ENCODE results near the gene FRS2. TPM values are rescaled to one million over a fixed set of nuclear protein-coding genes. Genes with fewer than 3 reads are reported as not detected.

The FRS2 gene
- total RNA-seq, 1 donor from 2014 or later = 58.0 TPM

DNA sequence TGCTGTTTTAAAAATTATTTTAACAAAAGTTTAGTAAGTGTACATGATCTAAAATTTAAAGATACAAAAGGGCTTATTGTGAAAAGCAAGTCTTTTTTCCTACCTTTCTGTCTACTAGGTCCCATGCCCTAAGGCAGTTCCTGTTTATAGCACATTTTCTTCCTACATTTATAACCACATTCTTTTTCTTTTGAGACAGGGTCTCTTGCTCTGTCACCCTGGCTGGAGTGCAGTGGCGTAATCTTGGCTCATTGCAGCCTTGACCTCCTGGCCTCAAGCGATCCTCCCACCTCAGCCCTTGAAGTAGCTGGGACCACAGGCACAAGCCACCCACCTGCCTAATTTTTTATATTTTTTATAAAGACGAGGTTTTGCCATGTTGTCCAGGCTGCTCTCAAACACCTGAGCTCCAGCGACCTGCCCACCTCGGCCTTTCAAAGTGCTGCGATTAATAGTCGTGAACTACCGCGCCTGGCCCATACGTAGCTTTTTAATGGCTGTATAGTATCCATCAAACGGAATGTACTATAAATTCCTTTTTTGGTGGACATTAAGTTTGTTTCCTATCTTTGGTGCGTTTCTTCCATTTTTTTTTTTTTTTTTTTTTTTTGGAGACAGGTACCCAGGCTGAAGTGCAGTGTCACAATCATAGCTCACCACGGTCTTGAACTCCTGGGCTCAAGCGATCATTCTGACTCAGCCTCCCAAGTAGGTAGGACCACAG lies 20.9 kb downstream of the FRS2 start:
- DNase-seq (ENCODE audit: low spot score) = no peak
- no peak for ATAC-seq
- intact Hi-C loops (cut with DNase I) = no loop called here

DNA sequence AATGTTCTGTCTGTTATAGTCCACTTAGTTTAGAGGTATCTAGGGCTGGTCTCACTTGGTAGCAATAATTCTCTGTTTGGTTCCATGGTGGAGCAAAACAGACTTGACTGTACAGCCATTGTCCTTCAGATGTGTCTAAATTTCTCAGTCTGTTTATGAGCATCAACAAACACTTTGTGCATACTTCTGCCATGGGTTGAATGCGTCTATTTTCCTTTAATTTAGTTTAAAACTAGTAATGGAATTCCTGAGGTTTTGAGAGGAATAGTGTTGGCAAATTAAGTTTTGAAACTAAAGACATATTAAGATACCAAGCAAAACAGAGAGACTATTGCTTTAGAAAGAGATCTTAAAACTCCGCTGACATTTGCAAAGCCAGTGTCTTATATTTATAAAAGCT lies 22.6 kb downstream of the FRS2 start:
- DNase-seq (ENCODE audit: low spot score) (no peak), ATAC-seq (no peak)
- intact Hi-C loops (cut with DNase I) = no loop called here

DNA sequence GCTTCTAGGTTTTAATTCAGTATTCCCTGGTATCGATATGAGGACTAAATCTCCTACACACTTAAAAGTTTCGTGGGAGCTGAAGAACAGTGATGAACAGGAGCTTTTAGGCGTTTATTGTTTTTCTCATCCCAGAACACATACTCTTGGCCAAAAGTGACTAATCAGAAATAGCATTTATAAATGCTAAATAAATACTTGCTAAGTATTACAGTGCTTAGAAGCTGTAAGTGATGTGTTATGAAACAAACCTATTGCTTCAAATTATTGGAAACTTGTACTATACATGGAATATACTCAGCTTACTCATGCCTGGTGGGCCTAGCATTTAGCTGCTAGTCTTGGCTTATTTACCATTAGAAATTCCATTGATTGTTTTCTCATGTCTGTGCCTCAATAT lies 24.9 kb downstream of the FRS2 start:
- intact Hi-C loops (cut with DNase I) = loop anchor here (5.0 kb wide), 1 partner anchor 508 kb away; no protein-coding TSS in a partner anchor
- no peak for ATAC-seq
- no peak for DNase-seq (ENCODE audit: low spot score)

DNA sequence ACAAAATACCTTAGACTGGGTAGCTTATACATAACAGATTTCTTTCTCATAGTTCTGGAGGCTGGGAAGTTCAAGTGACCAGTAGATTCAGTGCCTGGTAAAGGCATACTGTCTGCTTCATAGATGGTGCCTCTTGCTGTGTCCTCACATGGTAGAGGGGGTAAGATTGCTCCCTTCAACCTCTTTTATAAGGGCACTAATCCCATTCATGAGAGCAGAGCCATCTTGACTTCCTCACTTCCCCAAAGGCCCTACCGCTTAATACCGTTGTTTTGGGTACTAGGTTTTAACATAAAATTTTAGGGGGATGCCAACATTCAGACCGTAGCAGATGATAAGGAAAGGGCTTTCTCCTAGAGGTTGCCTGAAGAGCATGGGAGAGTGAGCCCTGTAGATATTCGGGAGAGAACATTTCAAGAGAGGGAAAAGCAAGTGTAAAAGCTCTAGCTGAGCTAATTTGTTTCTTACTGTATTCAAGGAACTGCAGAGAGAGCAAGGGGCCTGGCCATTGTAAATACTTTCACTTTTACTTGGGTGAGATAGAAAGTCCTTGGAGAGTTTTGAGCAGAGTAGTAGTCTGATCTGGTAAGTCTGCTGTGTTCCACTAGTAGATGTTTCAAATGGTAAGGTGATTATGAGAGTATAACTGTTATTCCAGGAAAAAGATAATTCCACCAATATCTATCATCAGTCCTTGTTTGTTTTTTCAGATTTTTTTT lies 27.3 kb downstream of the FRS2 start:
- peak; percentile 76 for ATAC-seq
- DNase-seq (ENCODE audit: low spot score) = no peak
- intact Hi-C loops (cut with DNase I) = loop anchor here (5.0 kb wide), 1 partner anchor 510 kb away; no protein-coding TSS in a partner anchor

DNA sequence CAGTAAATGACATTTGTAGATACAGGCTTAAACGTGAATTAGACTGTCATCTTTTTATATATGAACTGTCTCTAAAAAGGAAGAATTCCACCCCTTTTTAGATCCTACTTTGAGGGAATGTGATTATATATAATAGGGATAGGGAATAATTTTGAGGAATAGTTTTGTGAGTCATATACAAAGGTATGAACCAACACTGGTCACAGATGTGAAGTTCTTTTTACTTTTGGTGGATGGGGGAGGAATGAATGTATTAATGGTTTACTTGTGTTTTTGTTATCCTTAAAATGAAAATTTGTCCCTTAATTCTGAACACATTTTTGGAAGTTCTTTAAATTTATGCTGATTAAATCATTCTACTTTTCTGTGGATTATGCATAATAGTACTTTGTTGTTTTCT lies 30.4 kb downstream of the FRS2 start:
- no peak for ATAC-seq
- no peak for DNase-seq (ENCODE audit: low spot score)
- intact Hi-C loops (cut with DNase I) = no loop called here

DNA sequence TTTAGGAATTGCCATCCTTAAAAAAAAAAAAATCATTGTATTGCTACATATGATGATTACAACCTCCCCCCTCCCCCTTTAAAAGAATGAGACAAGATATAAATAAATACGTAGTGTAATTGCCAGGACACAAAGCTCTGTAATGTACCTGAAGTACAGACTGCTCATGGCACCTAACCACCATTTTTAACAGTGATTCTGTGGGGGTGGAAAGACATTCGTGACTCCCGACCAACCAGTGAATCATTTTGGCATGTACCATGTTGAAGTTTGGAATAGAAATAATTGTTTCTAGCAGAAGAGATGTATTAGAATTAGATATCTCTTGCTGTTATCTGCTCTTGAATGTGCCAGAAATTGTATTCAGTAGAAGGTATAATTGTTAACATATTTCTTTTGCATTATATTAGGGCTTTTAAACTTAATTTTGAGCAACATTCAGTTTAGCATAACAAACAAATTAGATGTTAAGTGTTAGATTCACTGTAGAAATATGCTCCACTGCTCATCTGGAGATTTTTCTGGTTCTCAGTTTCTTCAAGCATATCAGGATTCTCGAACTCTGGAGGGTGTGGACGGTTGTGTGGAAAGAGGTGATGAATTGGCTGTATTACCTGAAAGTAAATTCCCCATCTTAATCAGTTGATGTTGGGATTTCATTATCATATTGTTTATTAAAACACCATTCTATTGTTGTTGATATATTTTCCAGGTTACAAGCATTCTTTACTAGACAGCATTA lies 31.1 kb downstream of the FRS2 start:
- ATAC-seq (no peak), DNase-seq (ENCODE audit: low spot score) (no peak)
- intact Hi-C loops (cut with DNase I) = no loop called here

DNA sequence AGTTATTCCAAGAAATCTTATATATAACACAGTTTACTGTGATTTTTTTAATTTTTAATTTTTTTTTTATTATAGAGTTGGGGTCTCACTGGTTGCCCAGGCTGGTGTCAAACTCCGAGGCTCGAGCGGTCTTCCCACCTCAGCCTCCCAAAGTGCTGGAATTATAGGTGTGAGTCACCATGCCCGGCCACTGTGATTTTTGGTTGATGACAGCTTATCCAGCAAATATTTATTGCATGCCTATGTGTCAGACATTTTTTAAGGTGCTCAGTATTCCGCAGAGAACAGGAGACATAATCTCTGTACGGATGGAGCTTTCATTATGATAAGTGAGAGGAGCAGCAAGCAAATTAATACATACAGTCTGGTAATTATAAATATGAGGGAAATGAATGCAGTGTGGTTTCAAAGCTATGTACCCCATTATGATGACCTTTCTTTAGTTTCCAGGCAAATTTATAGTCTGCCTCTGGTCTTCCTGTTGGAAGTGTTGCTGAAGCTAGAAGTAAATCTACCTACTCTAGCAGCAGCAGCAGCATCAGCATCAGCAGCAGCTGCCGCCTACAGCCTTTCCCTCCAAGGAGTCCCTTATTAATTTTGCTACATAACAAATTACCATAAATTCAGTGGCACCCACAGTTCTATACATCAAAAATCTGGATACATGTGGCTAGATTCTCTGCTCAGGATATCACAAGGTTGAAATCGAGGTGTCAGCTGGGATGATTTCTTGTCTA lies 32.3 kb downstream of the FRS2 start:
- no peak for DNase-seq (ENCODE audit: low spot score)
- no peak for ATAC-seq
- intact Hi-C loops (cut with DNase I) = no loop called here

DNA sequence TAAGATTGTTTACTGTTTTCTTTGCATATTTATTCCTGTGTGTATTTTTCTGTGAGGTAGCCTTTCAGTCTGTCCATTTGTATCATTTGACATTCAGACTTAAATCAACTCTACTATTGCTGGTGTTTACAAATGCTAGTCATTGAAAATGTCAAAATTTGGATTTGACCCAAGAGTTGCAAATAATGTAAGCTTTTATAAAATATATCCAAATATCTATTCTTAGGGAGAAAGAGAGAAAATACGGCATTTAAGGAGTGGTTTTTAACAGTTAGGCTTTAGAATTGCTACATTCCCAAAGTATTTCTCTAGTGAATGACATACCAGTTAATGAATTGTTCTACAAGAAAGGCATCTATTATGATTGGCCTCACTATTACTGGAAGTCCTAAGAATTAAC lies 37.9 kb downstream of the FRS2 start:
- intact Hi-C loops (cut with DNase I) = no loop called here
- ATAC-seq = no peak
- DNase-seq (ENCODE audit: low spot score) = no peak

DNA sequence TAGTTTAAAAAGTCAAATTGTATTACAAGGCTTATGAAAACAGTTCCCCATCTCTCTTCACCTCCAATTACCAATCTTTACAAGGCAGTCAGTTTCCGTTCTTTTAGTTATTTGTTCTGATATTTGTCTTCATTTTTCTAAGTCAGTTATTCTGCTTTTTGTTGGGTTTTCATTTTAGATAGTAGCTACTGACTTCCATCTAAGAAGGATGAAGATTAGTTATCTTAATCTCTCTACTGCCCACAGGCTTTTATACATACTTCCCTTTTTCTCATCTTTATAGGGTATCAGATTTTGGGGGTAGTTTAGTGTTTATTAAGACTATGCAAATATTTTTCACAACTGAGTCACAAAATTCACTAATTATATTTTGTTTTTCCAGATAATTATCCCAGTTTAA lies 38.4 kb downstream of the FRS2 start:
- ATAC-seq = no peak
- intact Hi-C loops (cut with DNase I) = no loop called here
- no peak for DNase-seq (ENCODE audit: low spot score)

DNA sequence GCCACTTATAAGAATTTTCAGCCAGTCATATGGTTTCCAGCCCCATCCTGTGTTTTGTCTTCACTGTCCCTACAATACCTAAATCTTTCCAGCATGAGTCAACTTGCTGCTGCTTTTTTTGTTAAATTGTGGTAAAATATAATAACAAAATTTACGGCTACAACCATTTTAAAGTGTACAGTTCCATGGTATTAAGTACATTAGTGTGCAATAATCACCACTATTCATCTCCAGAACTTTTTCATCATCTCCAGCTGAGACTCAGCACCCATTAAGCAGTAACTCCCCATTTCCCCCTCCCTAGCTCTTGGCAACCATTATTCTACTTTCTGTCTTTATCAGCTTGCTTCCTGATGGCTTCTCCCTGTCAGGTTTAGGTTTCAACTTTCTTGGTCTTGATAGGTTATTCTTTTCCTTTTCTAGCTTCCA lies 39.1 kb downstream of the FRS2 start:
- no peak for ATAC-seq
- DNase-seq (ENCODE audit: low spot score) = no peak
- intact Hi-C loops (cut with DNase I) = no loop called here

DNA sequence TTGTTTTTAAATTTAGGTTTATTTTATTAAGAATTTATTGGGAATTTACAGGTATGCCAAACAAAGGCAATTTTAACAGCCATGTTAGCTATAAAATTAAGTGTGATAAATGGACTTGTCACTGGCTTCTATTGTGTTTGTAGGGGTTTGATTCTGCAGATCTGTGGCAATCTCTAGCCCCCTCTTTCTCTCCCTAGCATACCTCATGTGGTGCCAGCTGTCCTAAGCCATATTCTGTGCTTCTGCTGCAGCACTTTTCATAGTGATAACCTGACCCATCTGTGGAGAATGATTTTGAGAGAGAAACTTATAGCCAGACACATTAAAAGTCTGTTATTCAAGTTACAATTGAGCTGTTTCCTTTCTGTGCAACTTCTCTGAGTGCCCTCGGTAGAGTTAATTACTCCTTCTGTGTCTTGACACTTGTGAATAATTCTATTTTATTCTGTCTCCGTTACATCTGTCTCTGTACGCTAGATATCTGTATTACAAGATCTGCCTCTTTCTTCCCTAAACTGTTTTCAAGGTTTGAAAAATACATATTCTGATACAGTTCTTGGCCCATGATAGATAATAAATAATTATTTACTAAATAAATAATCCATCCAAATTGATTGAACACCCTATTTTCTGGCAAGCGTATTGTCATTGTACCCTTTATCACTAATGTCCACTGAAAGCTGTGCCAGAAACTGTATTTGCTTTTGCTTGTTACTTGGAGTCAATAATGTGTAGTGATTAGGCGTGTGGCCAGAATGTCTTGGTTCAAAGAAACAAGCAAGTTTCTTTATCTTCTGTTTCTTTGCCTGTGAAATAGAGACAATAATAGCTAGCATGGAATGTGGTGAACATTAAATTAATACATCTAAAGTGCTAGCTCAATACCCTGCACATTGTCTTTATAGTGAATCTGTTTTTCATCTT lies 40.0 kb downstream of the FRS2 start:
- intact Hi-C loops (cut with DNase I) = no loop called here
- no peak for DNase-seq (ENCODE audit: low spot score)
- ATAC-seq = no peak

DNA sequence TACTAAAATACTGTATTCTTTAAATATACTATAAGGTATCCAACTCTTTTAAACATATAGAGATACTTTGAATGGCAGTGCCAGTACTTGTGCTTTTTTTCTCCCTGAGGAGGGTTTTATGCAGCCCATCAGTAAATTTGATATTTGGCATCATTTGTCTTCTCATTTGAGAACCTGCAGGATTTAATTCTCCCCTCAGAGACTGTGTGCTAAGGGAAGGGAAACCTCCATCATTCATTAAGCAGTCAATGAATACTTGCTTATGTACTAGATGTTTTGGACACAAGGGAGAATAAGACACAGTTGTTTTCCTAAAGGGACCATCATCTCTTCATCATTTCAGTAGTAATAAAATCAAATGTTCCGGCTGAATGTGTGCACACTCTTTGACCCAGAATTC lies 40.8 kb downstream of the FRS2 start:
- DNase-seq (ENCODE audit: low spot score) = no peak
- no peak for ATAC-seq
- intact Hi-C loops (cut with DNase I) = no loop called here

DNA sequence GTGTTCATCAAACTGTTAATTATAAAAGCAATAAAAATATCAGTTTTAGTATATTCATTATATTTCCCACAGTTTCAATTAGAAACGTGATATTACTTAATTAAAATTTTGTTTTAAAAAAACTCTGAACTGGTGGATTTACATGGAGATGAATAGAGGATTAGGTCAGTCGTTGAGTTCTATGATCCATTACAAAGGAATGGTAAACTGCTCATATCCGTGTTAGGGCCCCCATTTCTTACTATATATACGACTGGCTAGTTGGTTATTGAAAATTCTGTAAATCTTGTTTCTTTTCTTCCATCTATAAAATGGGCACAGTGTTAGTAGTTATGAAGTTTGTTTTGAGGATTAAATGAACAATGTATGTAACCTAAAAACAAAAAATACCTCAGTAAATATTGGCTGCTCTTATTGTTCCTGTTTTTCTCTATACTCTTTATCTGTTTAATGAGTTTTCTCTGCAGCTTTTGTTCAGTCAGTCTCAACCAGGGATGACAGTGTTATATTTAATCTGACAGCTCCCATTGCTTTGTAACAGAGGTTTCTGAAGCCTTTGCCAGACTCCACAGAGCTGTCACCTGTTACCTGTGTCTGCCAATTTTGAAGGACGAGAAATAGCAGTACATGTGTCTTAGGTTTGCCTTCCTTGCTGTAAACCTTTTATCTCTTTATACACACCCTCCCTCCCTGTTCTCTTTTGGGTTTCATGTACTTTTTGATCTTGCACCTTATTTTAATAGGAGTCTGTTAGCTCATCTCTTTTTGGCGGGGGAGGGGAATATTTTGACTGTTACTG lies 41.5 kb downstream of the FRS2 start:
- DNase-seq (ENCODE audit: low spot score) = no peak
- ATAC-seq = no peak
- intact Hi-C loops (cut with DNase I) = no loop called here

DNA sequence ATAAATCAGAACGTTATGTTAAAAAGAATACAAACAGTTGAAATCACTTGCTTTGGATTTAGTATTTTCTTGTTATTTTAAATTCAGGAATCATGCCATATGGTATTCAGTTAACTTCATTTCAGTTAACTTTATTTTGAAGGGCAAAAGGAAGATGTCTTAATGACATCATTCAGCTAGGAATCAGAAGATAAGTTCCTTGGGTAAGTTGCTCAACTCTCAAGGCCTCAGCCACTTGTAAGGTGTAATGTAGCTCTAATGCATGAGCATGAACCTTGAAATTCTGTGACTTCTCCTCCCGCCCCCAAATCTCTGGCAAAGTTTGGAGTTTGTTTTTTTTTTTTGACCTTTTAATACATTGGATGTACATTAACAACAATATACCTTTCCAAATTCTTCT lies 42.6 kb downstream of the FRS2 start:
- ATAC-seq (no peak), DNase-seq (ENCODE audit: low spot score) (no peak)
- intact Hi-C loops (cut with DNase I) = no loop called here

DNA sequence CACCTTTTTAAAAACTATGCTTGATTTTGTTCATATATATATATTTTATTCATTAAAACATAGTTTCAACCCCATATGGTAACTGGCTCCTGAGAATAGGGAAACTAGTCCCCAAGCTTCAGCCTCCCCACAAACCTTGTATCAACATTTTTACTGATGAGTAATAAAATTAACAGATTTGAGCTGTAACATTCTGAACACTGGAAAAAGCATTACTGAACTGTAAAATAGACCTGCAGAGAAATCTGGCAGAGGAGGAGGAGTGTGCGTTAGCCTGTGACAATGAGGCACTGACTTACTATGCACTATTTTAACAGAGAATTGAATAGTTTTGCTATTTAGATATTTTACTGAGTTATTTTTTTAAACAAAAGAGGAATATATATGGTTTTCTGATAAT lies 43.1 kb downstream of the FRS2 start:
- DNase-seq (ENCODE audit: low spot score) (no peak), ATAC-seq (no peak)
- intact Hi-C loops (cut with DNase I) = no loop called here

DNA sequence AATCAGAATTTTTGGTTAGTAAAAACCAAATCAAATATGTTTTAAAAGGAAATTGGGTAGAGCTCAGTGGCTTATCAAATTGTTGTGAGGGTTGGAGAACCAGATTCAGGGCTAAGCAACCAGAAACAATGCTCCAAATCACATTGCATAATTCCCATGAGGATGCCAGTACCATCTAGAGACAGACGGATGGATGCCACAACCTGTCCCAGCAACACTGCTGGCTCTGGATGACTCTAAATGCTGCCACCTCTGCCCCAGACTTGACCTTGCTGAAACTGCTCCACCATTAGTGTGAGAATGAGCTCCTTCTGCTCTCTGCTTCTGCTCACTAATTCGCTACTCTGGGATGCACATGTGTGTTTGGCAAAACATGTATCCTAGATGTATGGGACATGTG lies 43.9 kb downstream of the FRS2 start:
- intact Hi-C loops (cut with DNase I) = no loop called here
- ATAC-seq (no peak), DNase-seq (ENCODE audit: low spot score) (no peak)

DNA sequence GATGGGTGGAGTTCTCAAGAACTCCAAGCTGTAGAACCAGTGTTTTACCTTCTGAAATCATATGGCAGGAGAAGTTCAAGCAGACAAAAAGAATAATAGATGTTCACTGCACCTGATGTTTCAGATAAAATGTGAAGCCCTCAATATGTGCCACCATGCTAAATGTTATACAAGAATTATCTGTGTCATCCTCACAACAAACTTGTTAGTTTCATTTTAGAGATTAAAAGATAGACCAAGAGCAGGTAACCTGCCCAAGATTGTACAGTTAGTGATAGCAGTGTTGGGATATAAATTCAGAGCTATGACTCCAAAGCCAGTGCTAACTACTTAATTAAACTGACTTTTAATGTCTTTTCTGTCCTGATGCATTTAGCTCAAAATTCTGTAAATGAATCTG lies 44.7 kb downstream of the FRS2 start:
- ATAC-seq = no peak
- no peak for DNase-seq (ENCODE audit: low spot score)
- intact Hi-C loops (cut with DNase I) = no loop called here

All from sciatic nerve (tissue), 2 donors.